Activated CD4-positive, CD25-positive, alpha-beta regulatory T cell treated with anti-CD3 and anti-CD28 coated beads, Interleukin-2, amount 50 U/mL, for 24 hours (primary cell): ENCODE measurements around the gene TPO.

Experiments
- ATAC-seq, 2 donors: fragments of 150-1000 bp; cut with Tn5 transposase; one replicate each; pipeline ENCODE4 v1.10.0; 2021; ENCODE audit warnings: mild to moderate bottlenecking in 1 of 2, moderate library complexity in 1 of 2

The TPO gene

GRCh38 chr2:1586923-1587840 lies 173.9 kb downstream of the TPO start:
- ATAC-seq = no peak

- ATAC-seq = no peak
These were observed 175.1 kb downstream of the TPO start for GRCh38 chr2:1588051-1588977.

GRCh38 chr2:1588978-1589621 lies 175.8 kb downstream of the TPO start:
- no peak for ATAC-seq

- no peak for ATAC-seq
These were observed 177.6 kb downstream of the TPO start for GRCh38 chr2:1590596-1591460.

- no peak for ATAC-seq
These were observed 178.2 kb downstream of the TPO start for GRCh38 chr2:1591461-1591770.
